Fibroblast of skin of scalp (primary cell): ENCODE data around the gene ARHGAP1.

Experiments
- DNase-seq: peaks from one replicate; pipeline ENCODE4 v3.0.0-alpha.2; 2013

The ARHGAP1 gene

DNA sequence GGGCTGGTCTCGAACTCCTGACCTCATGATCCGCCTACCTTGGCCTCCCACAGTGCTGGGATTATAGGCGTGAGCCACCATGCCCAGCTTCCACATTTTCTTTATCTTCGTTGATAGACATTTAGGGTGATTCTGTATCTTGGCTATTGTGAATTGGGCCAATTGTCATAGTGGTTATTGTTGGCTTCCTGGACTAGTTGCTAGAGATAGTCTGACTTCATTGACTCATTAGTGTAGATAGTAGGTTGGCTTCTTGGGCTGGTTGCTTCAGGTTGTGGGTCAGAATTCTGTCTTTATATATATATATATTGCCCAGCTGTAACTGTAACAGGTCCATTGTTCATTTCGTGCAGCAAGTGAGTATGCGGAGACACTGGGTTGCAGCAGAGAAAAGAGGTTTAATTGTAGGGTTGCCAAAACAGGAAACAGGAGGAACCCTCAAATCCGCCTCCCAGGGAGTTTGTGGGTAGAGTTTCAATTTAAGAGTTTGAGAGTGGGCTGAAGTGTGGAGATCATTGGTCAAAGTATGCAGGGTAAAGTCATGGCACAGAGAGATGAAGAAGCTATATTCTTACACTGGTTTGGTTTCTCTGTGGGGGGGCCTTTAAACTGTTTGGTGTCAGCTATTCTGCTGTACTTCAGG, 61.1 kb downstream of the ARHGAP1 start:
- DNase-seq = no peak

DNA sequence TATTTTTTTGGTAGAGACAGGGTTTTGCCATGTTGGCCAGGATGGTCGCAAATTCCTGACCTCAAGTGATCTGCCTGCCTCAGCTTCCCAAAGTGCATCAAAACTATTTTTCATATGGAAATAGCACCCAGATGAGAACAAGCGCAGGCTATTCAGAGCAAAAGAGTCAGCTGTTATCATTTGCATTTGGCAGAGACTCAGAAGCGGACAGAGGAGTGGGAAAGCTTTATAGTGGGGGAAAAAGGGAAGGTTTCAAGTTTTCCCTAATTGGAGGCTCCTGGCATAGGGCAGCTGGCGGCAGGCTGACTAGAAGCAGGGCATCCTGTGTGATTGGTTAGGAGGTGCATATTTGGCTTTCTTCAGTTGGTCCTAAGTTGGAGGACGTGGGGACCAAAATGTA, 62.9 kb downstream of the ARHGAP1 start:
- no peak for DNase-seq

DNA sequence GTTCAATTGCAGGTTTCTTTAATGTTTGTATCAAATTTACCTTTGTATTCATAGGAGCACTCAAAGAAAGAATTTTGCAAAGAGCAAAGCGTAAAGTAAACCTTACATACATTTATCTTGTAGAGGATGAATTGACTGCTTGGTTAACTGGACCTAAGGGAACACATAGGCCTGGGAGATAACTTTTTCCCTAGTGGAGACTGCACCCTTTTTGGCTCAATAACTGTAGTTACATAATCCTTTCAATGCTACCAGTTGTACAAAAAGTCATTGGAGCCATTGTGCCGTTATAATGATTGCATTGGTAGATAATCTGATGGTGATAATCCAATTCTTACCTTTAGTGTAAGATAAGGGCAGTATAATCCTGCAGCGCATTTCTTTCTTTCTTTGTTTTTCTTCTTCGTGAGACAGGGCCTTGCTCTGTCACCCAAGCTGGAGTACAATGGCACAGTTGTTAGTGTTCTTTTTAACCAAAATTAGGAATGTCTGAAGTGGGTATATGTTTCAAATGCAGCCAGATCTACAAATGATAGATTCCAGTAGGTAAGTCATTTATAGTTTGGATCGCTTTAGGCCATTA, 64.8 kb downstream of the ARHGAP1 start:
- no peak for DNase-seq

DNA sequence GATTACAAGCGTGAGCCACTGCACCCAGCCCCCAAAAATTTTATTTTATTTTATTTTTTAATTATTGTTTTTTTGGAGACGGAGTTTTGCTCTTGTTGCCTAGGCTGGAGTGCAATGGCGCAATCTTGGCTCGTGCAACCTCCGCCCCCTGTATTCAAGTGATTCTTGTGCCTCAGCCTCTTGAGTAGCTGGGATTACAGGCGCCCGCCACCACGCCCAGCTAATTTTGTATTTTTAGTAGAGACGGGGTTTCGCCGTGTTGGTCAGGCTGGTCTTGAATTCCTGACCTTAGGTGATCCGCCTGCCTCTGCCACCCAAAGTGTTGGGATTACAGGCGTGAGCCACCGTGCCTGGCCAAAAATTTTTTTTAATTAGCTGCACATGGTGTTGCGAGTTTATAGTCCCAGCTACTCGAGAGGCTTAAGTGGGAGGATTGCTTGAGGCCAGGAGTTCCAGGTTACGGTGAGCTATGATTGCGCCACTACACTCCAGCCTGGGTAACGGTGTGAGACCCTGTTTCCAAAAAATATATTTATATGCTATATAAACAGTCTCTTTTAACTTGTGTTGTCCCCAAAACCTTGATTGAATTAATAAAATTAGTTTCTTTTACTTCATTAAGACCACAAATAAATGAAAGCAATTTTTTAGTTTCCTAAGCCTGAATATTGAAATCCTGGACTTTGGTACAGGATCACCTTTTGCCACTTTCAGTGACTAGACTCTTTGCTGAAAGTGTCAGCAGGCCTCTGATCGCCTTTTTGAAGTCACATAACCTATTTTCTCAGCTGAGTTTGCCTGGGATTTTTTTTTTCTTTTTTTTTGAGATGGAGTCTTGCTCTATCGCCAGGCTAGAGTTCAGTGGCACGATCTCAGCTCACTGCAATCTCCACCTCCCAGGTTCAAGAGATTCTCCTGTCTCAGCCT, 66.9 kb downstream of the ARHGAP1 start:
- no peak for DNase-seq

DNA sequence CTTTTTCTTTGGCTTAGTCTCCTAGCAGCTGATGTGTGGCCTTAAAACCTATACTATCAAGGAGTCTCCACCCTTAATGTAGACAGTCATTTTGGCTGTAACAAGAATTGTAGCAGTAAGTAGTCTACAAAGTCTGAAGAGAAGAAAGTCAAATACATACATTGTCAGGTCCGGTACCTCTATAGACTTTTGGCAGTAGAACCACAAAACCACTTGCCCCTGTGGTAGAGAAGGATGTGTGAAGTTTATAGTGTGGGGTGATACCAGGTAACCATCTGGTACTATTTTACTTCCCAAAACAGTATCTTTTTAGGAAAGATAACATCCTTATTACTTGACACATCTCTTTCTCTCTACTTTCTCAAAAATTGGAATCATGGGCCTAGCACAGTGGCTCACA, 67.9 kb downstream of the ARHGAP1 start:
- no peak for DNase-seq

DNA sequence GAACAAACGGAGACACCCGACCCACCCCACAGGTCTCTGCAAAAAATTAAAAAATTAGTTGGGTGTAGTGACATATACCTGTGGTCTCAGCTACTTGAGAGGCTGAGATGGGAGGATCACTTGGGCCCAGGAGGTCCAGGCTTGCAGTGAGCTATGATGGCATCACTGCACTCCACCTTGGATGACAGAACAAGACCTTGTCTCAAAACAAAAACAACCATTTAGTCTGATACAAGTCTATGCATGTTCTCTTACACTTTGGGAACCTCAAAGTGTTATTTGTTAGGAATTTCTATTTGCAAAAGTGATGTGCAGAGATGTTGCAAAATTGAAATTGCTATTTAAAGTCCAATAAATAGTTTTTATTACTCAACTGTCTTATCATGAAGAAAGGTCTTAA, 68.7 kb downstream of the ARHGAP1 start:
- DNase-seq = no peak

DNA sequence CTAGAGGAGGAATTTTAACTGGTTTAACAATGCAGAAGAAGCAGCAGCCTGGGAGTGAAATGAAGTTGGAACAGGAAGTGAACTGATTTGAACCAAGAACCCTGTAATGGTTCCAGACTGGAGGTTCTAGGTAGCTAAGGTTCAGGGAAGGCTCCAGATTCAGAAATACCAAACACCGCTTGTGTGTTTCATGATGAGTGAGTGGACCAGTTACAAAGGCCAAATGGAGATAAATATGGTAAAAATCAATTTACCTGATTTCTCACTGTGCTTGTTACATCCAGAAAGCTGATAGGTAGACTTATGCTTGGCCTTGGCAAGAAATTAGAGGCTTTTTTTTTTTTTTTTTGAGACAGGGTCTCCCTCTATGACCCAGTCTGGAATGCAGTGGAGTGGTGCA, 70.2 kb downstream of the ARHGAP1 start:
- DNase-seq = no peak

DNA sequence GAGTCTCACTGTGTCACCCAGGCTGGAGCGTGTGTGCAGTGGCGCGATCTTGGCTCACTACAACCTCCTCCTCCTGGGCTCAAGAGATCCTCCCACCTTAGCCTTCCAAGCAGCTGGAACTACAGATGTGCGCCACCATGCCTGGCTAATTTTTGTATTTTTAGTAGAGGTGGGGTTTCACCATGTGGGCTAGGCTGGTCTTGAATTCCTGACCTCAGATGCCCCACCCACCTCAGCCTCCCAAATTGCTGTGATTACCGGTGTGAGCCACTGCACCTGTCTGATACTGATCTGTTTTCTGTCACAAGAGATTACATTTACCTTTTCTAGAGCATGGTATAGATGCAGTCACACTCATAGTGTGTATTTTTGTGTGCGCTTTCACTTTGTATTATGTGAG, 71.5 kb downstream of the ARHGAP1 start:
- DNase-seq = no peak
